ENCODE results near the gene KDM6B.

Gene KDM6B

DNA sequence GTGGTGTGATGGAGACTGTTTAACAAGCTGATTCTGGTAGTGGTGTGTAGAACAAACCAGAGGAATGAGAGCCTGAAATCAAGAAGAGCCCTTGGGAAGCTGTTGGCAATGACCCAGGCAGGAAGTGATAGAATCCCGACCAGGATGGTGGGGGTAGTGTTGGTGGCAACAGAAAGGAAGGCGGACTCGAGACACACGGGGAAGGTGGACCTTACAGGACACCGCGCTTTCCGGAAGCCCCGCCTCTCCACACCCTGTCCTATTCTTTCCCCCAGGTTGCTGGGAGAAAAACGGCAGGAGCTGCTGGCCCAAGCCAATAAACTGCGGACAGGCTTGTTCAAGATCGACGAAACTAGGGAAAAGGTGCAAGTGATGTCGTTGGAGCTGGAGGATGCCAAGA lies 30.0 kb upstream of the KDM6B start:
- POLR2A ChIA-PET = no interaction called here
- CTCF ChIA-PET = interaction anchor here (0.7 to 1.7 kb wide), 8 partner anchors 9 to 582 kb away, joined by 3 to 5 read pairs (median 4); no protein-coding TSS in a partner anchor
- H3K4me3 ChIP-seq (ENCODE audit: low read depth, low read length) = no peak overlapping the region
- TF ChIP-seq ZNF510 (tag by site-specific recombination; IDR thresholded peaks at IDR 0.05; ENCODE audit: insufficient replicate concordance) (no peak), ZNF585B (tag by site-specific recombination; IDR thresholded peaks at IDR 0.05) (no peak), ZNF19 (tag by site-specific recombination; IDR thresholded peaks at IDR 0.05; ENCODE audit: low read depth) (no peak), ZNF571 (tag by site-specific recombination; IDR thresholded peaks at IDR 0.05) (no peak), GLI4 (tag by site-specific recombination; IDR thresholded peaks at IDR 0.05) (no peak), ZNF76 (tag by site-specific recombination; IDR thresholded peaks at IDR 0.05; ENCODE audit: borderline replicate concordance, low read depth) (no peak), ZNF48 (tag by site-specific recombination; IDR thresholded peaks at IDR 0.05) (no peak), GLIS1 (tag by site-specific recombination; IDR thresholded peaks at IDR 0.05) (no peak), ZNF248 (tag by site-specific recombination; IDR thresholded peaks at IDR 0.05) (no peak), ZNF664 (tag by site-specific recombination; IDR thresholded peaks at IDR 0.05) (no peak), ZSCAN18 (tag by site-specific recombination; IDR thresholded peaks at IDR 0.05) (no peak), TCF7L2 (IDR thresholded peaks at IDR 0.05; ENCODE audit: borderline replicate concordance, low read depth, low read length) (no peak), ZNF792 (tag by site-specific recombination; IDR thresholded peaks at IDR 0.05) (no peak), KLF1 (tag by site-specific recombination; IDR thresholded peaks at IDR 0.05) (no peak), ZNF404 (tag by site-specific recombination; IDR thresholded peaks at IDR 0.05) (no peak), PATZ1 (tag by site-specific recombination; IDR thresholded peaks at IDR 0.05) (no peak), ZNF555 (tag by site-specific recombination; conservative IDR thresholded peaks at IDR 0.05) (no peak)
- TF ChIP-seq, protein P1, sequence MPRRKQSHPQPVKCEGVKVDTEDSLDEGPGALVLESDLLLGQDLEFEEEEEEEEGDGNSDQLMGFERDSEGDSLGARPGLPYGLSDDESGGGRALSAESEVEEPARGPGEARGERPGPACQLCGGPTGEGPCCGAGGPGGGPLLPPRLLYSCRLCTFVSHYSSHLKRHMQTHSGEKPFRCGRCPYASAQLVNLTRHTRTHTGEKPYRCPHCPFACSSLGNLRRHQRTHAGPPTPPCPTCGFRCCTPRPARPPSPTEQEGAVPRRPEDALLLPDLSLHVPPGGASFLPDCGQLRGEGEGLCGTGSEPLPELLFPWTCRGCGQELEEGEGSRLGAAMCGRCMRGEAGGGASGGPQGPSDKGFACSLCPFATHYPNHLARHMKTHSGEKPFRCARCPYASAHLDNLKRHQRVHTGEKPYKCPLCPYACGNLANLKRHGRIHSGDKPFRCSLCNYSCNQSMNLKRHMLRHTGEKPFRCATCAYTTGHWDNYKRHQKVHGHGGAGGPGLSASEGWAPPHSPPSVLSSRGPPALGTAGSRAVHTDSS (tag by site-specific recombination; IDR thresholded peaks at IDR 0.05) = no peak
- TF ChIP-seq, protein P2, sequence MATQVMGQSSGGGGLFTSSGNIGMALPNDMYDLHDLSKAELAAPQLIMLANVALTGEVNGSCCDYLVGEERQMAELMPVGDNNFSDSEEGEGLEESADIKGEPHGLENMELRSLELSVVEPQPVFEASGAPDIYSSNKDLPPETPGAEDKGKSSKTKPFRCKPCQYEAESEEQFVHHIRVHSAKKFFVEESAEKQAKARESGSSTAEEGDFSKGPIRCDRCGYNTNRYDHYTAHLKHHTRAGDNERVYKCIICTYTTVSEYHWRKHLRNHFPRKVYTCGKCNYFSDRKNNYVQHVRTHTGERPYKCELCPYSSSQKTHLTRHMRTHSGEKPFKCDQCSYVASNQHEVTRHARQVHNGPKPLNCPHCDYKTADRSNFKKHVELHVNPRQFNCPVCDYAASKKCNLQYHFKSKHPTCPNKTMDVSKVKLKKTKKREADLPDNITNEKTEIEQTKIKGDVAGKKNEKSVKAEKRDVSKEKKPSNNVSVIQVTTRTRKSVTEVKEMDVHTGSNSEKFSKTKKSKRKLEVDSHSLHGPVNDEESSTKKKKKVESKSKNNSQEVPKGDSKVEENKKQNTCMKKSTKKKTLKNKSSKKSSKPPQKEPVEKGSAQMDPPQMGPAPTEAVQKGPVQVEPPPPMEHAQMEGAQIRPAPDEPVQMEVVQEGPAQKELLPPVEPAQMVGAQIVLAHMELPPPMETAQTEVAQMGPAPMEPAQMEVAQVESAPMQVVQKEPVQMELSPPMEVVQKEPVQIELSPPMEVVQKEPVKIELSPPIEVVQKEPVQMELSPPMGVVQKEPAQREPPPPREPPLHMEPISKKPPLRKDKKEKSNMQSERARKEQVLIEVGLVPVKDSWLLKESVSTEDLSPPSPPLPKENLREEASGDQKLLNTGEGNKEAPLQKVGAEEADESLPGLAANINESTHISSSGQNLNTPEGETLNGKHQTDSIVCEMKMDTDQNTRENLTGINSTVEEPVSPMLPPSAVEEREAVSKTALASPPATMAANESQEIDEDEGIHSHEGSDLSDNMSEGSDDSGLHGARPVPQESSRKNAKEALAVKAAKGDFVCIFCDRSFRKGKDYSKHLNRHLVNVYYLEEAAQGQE (tag by site-specific recombination; IDR thresholded peaks at IDR 0.05) = no peak
- no peaks in the 10 kb centered on the region for H3K9me3 ChIP-seq (ENCODE audit: control insufficient read depth, insufficient read depth, low read depth, low read length)
- H3K36me3 ChIP-seq (ENCODE audit: control insufficient read depth in 2 of 2, insufficient read depth in 1 of 2, low read length in 2 of 2) = no peaks in the 10 kb centered on the region
- H3K27ac ChIP-seq (ENCODE audit: extremely low read depth, low read depth, low read length) = no peak overlapping the region
- no peaks in the 10 kb centered on the region for H3K4me1 ChIP-seq (ENCODE audit: control insufficient read depth, insufficient read depth, low read length)
